Neural cell (in vitro differentiated cells): ENCODE measurements around the gene SLC10A3. TPM values are rescaled to one million over a fixed set of nuclear protein-coding genes. Genes with fewer than 3 reads are reported as not detected.

Experiments used
- H2AFZ ChIP-seq: fragments of 200-600, 300-800 bp; sonication (generic), shearing (Covaris generic); 2 replicates; pipeline ENCODE4 v1.6.0; 2014; ENCODE audit warnings: low read depth, mild to moderate bottlenecking, antibody characterized with exemption, low read length, moderate library complexity
- H3F3A ChIP-seq: fragments of 200-600 bp; shearing (Covaris generic); 2 replicates; pipeline ENCODE4 v1.6.1; 2016; ENCODE audit warnings: mild to moderate bottlenecking, moderate library complexity, mixed read lengths, antibody characterized with exemption, low read length; ENCODE audit not compliant: insufficient read depth, poor library complexity, severe bottlenecking
- H3K27ac ChIP-seq: fragments of 200-600, 300-800 bp; sonication (generic), shearing (Covaris generic); 2 replicates; pipeline ENCODE4 v1.5.1; 2014; ENCODE audit warnings: mild to moderate bottlenecking, low read length, moderate library complexity
- H3K27me3 ChIP-seq: fragments of 300-800, 200-600 bp; sonication (generic), shearing (Covaris generic); 2 replicates; pipeline ENCODE4 v1.6.0; 2014; ENCODE audit warnings: mild to moderate bottlenecking, low read depth, low read length, moderate library complexity; ENCODE audit not compliant: insufficient read depth
- H3K36me3 ChIP-seq: fragments of 300-800, 200-600 bp; sonication (generic), shearing (Covaris generic); 2 replicates; pipeline ENCODE4 v1.5.1; 2014; ENCODE audit warnings: mild to moderate bottlenecking, antibody characterized with exemption, low read length, moderate library complexity; ENCODE audit not compliant: insufficient read depth
- H3K4me2 ChIP-seq: fragments of 300-800, 200-600 bp; sonication (generic), shearing (Covaris generic); 2 replicates; pipeline ENCODE4 v1.6.0; 2014; ENCODE audit warnings: mild to moderate bottlenecking, low read length
- H3K4me3 ChIP-seq: fragments of 300-800, 200-600 bp; sonication (generic), shearing (Covaris generic); 2 replicates; pipeline ENCODE4 v1.5.1; 2014; ENCODE audit warnings: mild to moderate bottlenecking, low read length, moderate library complexity
- H3K79me2 ChIP-seq: fragments of 200-600 bp; shearing (Covaris generic); replicated peaks from 2 replicates; pipeline ENCODE4 v1.6.0; 2014; ENCODE audit warnings: mild to moderate bottlenecking, low read length, moderate library complexity; ENCODE audit not compliant: insufficient read depth
- H3K9ac ChIP-seq: fragments of 300-800, 200-600 bp; sonication (generic), shearing (Covaris generic); 2 replicates; pipeline ENCODE4 v1.6.1; 2016; ENCODE audit warnings: mild to moderate bottlenecking, low read length, mixed read lengths
- H3K9me2 ChIP-seq: fragments of 200-600 bp; shearing (Covaris generic); 2 replicates; pipeline ENCODE4 v1.6.1; 2016; ENCODE audit warnings: mild to moderate bottlenecking, low read length, mixed read lengths; ENCODE audit not compliant: insufficient read depth
- H3K9me3 ChIP-seq: fragments of 200-600, 300-800 bp; sonication (generic), shearing (Covaris generic); 2 replicates; pipeline ENCODE4 v1.6.1; 2016; ENCODE audit warnings: mild to moderate bottlenecking, mixed run types, low read length, moderate library complexity, mixed read lengths
- H4K20me1 ChIP-seq: fragments of 200-600 bp; shearing (Covaris generic); 2 replicates; pipeline ENCODE4 v1.6.1; 2016; ENCODE audit warnings: mild to moderate bottlenecking, mixed run types; ENCODE audit not compliant: insufficient read depth
- CTCF ChIP-seq: fragments of 450-650 bp; IDR thresholded peaks from 2 replicates; pipeline ENCODE4 v1.5.1; 2014; ENCODE audit warnings: antibody characterized with exemption, mild to moderate bottlenecking, moderate library complexity; ENCODE audit not compliant: poor library complexity, severe bottlenecking
- EP300 ChIP-seq: fragments of 450-650 bp; conservative IDR thresholded peaks from 2 replicates; pipeline ENCODE4 v1.6.1; 2014; ENCODE audit warnings: antibody characterized with exemption, mild to moderate bottlenecking, moderate library complexity; ENCODE audit not compliant: poor library complexity, severe bottlenecking
- EZH2 ChIP-seq: fragments of 200-600, 300-800 bp; shearing (Covaris generic), sonication (generic); IDR thresholded peaks from 2 replicates; pipeline ENCODE4 v1.6.1; 2014; ENCODE audit warnings: antibody characterized with exemption, low read length, borderline replicate concordance, mild to moderate bottlenecking; ENCODE audit not compliant: insufficient read depth, poor library complexity, severe bottlenecking
- MXI1 ChIP-seq: fragments of 450-650 bp; conservative IDR thresholded peaks from 2 replicates; pipeline ENCODE4 v1.6.1; 2014; ENCODE audit warnings: antibody characterized with exemption, mild to moderate bottlenecking; ENCODE audit not compliant: poor library complexity, severe bottlenecking
- POLR2AphosphoS5 ChIP-seq: IDR thresholded peaks from 2 replicates; pipeline ENCODE4 v1.6.1; 2012
- RAD21 ChIP-seq: fragments of 450-650 bp; conservative IDR thresholded peaks from 2 replicates; pipeline ENCODE4 v1.6.1; 2014; ENCODE audit warnings: antibody characterized with exemption, mild to moderate bottlenecking, moderate library complexity
- SMC3 ChIP-seq: fragments of 450-650 bp; conservative IDR thresholded peaks from 2 replicates; pipeline ENCODE4 v1.6.1; 2014; ENCODE audit warnings: antibody characterized with exemption, mild to moderate bottlenecking, moderate library complexity; ENCODE audit not compliant: poor library complexity
- TAF1 ChIP-seq: IDR thresholded peaks from 2 replicates; pipeline ENCODE4 v1.6.1; 2012; ENCODE audit warnings: low read depth
- polyA plus RNA-seq: library from polyadenylated mRNA; depleted of rRNA; stranded (reverse); fragments of >200 nt; gene quantifications from 2 replicates; pipeline ENCODE4 v1.2.3, GENCODE V29; 2014
- TF ChIP-seq, protein P1 (sequence below): IDR thresholded peaks from 2 replicates; pipeline ENCODE4 v1.6.1; 2012; ENCODE audit warnings: borderline replicate concordance

Gene SLC10A3
- polyA plus RNA-seq, 1 donor from 2014 or later = 2.7 TPM

- Histone ChIP-seq H3K27me3 (no peaks in the 10 kb centered on the region), H3K79me2 (peaks cover 18% of the 10 kb centered on the region), H3K9me3 (no peaks in the 10 kb centered on the region), H4K20me1 (no peaks in the 10 kb centered on the region), H3K4me2 (no peak within 1 kb of the TSS), H2AFZ (no peak within 1 kb of the TSS), H3K9me2 (no peaks in the 10 kb centered on the region), H3F3A (no peaks in the 10 kb centered on the region), H3K4me3 (peak within 1 kb of the TSS; percentile 85), H3K9ac (peak within 1 kb of the TSS; percentile 82), H3K36me3 (no peaks in the 10 kb centered on the region), H3K27ac (peak within 1 kb of the TSS; percentile 62)
- TF ChIP-seq RAD21 (no peak), CTCF (no peak), MXI1 (peak; percentile 52), POLR2AphosphoS5 (peak; percentile 55), TAF1 (no peak), EP300 (no peak), SMC3 (no peak), EZH2 (no peak)
- TF ChIP-seq, protein P1, sequence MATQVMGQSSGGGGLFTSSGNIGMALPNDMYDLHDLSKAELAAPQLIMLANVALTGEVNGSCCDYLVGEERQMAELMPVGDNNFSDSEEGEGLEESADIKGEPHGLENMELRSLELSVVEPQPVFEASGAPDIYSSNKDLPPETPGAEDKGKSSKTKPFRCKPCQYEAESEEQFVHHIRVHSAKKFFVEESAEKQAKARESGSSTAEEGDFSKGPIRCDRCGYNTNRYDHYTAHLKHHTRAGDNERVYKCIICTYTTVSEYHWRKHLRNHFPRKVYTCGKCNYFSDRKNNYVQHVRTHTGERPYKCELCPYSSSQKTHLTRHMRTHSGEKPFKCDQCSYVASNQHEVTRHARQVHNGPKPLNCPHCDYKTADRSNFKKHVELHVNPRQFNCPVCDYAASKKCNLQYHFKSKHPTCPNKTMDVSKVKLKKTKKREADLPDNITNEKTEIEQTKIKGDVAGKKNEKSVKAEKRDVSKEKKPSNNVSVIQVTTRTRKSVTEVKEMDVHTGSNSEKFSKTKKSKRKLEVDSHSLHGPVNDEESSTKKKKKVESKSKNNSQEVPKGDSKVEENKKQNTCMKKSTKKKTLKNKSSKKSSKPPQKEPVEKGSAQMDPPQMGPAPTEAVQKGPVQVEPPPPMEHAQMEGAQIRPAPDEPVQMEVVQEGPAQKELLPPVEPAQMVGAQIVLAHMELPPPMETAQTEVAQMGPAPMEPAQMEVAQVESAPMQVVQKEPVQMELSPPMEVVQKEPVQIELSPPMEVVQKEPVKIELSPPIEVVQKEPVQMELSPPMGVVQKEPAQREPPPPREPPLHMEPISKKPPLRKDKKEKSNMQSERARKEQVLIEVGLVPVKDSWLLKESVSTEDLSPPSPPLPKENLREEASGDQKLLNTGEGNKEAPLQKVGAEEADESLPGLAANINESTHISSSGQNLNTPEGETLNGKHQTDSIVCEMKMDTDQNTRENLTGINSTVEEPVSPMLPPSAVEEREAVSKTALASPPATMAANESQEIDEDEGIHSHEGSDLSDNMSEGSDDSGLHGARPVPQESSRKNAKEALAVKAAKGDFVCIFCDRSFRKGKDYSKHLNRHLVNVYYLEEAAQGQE = no peak
These were observed 32.1 kb downstream of the SLC10A3 start, which contains the start of gene PLXNA3 for GRCh38 chrX:154458116-154458953. PLXNA3 (plus strand) TSS chrX:154458281; CDS start chrX:154460184, 1,903 bp downstream.

DNA sequence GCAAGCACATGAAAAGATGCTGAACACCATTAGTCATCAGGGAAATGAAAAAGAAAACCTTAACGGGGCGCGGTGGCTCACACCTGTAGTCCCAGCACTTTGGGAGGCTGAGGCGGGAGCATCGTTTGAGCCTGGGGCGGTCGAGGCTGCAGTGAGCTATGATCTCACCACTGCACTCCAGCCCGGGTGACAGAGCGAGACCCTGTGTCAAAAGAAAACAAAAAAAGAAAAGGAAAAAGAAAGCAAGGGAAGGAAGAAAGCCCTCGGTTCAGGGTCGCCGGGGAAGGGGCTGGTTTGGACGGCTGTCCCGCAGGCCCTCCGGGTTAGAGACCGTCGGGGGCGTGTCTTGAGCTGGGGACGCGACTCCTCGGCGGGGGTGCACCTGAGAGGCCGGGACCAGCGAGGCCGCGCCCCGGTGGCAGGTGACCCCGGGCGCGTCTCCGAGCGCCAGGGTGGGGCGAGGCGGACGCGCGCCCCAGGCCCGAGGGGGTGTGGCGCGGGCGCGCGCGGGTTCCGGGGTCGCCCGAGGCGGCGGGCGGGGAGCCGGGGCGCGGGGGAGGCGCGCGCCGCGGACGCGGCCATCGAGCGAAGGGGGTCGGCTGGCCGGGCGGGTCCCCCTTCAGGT is 32.8 kb downstream of the SLC10A3 start:
- H3K36me3 ChIP-seq = no peaks in the 10 kb centered on the region
- TF ChIP-seq RAD21 (no peak), POLR2AphosphoS5 (peak; percentile 40), CTCF (no peak), MXI1 (no peak)
- TF ChIP-seq, protein P1 = peak; percentile 20
- peak overlapping the region; percentile 82 for H3K9ac ChIP-seq
- peak overlapping the region; percentile 62 for H3K27ac ChIP-seq
- no peaks in the 10 kb centered on the region for H3F3A ChIP-seq
- peak overlapping the region; percentile 60 for H3K4me3 ChIP-seq
- H3K9me2 ChIP-seq = no peaks in the 10 kb centered on the region
- no peak overlapping the region for H2AFZ ChIP-seq
- no peaks in the 10 kb centered on the region for H3K27me3 ChIP-seq
- H3K9me3 ChIP-seq = no peaks in the 10 kb centered on the region
- H3K79me2 ChIP-seq = peaks cover 18% of the 10 kb centered on the region
- no peaks in the 10 kb centered on the region for H4K20me1 ChIP-seq
- H3K4me2 ChIP-seq = no peak overlapping the region
